Muscle layer of colon (tissue), 2 donors: ENCODE results near the gene FDPS.

ENCODE experiments used
- H3K27ac ChIP-seq: one replicate; pipeline ENCODE4 v1.7.0; 2013; ENCODE audit warnings: low read depth, mild to moderate bottlenecking, low read length, moderate library complexity
- H3K27me3 ChIP-seq, 2 donors: one replicate each; pipeline ENCODE4 v1.7.0; 2013; ENCODE audit warnings: low read length in 2 of 2, mild to moderate bottlenecking in 2 of 2; ENCODE audit not compliant: insufficient read depth in 2 of 2, control insufficient read depth in 1 of 2
- H3K36me3 ChIP-seq: one replicate; pipeline ENCODE4 v1.7.0; 2013; ENCODE audit warnings: mild to moderate bottlenecking, low read length; ENCODE audit not compliant: insufficient read depth
- H3K4me1 ChIP-seq: one replicate; pipeline ENCODE4 v1.7.0; 2013; ENCODE audit warnings: mild to moderate bottlenecking, low read length; ENCODE audit not compliant: insufficient read depth
- H3K4me3 ChIP-seq, 2 donors: one replicate each; pipeline ENCODE4 v1.7.0; 2013; ENCODE audit warnings: low read length in 2 of 2, low read depth in 1 of 2, mild to moderate bottlenecking in 1 of 2, moderate library complexity in 1 of 2
- H3K9ac ChIP-seq: one replicate; pipeline ENCODE4 v1.7.0; 2013; ENCODE audit warnings: low read length
- H3K9me3 ChIP-seq: one replicate; pipeline ENCODE4 v1.7.0; 2013; ENCODE audit warnings: mild to moderate bottlenecking, low read length
- donor health status: abdominal sarcoma.
- donor health status: Adenocarcinoma of cecum.

Gene FDPS

DNA sequence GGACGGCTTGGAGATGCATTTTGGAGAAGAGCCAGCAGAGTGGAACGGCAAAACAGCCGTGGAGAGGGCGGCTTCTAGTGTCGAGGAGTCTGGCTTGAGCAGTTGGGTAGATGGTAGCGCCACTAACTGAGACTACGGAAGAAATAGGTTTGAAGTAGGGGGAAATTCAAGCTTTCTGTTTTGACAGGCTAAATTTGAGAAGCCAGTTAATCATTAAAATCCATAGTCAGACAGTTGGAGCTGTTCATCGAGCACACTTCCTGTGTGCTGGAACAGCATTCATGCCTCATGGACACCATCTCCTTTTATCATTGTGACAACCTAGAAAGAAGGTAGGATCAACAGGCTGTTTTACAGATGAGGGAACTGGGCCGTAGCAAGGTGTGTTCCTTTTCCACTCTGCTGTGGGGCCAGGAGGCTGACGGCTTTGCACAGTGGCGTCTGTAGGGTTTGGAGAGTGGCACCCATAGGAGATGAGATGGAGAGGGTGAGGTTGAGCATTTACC is 4.1 kb upstream of the FDPS start:
- Histone ChIP-seq H3K9me3 (no peaks in the 10 kb centered on the region), H3K27me3 (no peaks in the 10 kb centered on the region), H3K9ac (no peak overlapping the region), H3K27ac (no peak overlapping the region), H3K4me3 (no peak overlapping the region), H3K4me1 (peaks cover 6% of the 10 kb centered on the region), H3K36me3 (no peaks in the 10 kb centered on the region)

DNA sequence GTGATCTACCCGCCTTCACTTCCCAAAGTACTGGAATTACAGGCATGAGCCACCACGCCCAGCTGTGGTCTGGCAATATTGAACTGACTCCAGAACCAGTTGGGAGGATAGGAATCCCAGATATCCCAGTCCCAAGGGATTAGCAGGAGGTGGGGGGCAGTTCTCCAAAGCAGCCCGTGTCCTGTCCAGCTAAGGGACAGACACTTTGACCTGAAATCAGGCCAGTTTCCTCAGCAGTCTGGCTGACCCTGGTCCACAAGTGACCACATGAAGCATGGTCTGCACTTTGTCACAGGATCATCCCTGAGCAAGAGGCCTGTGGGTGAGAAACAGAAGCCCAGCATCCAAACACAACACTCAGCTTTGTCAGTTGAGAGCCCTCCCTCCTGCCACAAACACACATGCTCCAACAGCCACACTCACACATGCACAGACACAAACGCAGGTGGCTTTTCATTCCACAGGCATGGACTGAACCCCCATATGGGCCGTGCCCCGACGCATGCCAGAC is 2.7 kb upstream of the FDPS start:
- Histone ChIP-seq H3K4me3 (no peak overlapping the region), H3K36me3 (no peaks in the 10 kb centered on the region), H3K9me3 (no peaks in the 10 kb centered on the region), H3K4me1 (peaks cover 14% of the 10 kb centered on the region), H3K27ac (no peak overlapping the region), H3K27me3 (no peaks in the 10 kb centered on the region), H3K9ac (no peak overlapping the region)

DNA sequence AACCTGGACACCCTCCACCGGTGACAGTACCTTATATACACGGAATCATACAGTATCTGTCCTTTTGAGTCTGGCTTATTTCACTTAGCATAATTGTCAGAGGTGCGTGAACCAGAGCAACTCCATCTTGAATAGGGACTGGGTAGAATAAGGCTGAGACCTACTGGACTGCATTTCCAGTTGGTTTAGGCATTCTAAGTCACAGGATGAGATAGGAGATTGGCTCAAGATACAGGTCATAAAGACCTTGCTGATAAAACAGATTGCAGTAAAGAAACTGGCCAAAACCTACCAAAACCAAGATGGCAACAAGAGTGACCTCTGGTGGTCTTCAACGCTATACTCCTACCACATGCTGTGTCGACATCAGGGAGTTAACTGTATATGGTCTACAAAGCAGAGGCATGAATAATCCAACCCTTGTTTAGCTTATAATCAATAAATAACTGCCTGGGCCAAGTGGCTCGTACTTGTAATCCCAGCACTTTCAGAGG is 1.4 kb upstream of the FDPS start:
- Histone ChIP-seq H3K27me3 (no peaks in the 10 kb centered on the region), H3K27ac (no peak overlapping the region), H3K4me1 (peaks cover 14% of the 10 kb centered on the region)

DNA sequence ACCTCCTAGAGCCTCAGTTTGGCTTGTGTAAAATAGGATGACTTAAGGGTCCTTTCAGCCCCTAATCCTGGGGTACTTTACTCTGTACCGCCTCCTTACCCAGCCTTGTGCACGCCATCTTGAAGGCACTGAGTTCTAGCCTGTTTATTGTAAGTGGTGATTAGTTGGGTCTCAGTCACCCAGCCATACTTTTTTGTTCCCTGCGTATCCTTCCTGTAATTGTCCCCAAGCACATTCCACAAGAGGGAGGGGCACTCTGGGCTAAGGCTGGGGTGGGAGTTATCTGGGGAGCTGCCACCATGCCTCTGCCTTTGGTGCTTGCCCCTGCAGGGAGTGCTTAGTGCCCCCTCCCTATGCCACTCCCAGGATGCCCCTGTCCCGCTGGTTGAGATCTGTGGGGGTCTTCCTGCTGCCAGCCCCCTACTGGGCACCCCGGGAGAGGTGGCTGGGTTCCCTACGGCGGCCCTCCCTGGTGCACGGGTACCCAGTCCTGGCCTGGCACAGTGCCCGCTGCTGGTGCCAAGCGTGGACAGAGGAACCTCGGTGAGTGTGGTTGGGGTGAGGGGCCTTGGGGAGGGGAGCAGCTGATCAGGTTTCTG is 856 bp downstream of the FDPS start:
- Histone ChIP-seq H3K9ac (peak overlapping the region; percentile 99), H3K9me3 (no peaks in the 10 kb centered on the region), H3K4me3 (peak overlapping the region; percentile 51 to 83), H3K4me1 (peaks cover 14% of the 10 kb centered on the region), H3K36me3 (no peaks in the 10 kb centered on the region), H3K27ac (peak overlapping the region; percentile 62), H3K27me3 (no peaks in the 10 kb centered on the region)

More for the DNA sequence above, 1.4 kb upstream of the FDPS start:
- Histone ChIP-seq H3K9me3 (no peaks in the 10 kb centered on the region), H3K36me3 (no peaks in the 10 kb centered on the region), H3K4me3 (no peak overlapping the region), H3K9ac (no peak overlapping the region)

DNA sequence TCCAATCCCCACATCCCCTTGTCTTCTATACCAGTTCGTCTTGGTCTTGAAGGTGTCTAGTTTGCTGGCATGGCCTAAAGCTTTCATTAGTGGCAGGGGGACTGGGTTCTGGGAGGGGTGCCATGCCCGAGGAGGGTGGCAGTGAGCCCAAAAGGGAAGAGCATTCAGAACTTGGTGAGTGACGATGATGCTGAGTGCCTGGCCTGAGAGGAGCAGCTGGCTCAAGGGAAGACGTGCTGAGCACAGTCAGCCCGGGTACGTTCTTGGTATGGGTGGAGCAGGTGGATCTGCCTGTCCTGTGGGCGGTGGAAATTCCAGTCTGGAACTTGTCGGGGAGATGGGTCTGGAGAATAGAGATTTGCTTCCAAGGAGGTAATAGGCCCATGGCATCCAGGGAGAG is 4.6 kb downstream of the FDPS start:
- Histone ChIP-seq H3K9me3 (no peaks in the 10 kb centered on the region), H3K27ac (no peak overlapping the region), H3K36me3 (peaks cover 4% of the 10 kb centered on the region), H3K9ac (no peak overlapping the region), H3K4me3 (no peak overlapping the region), H3K27me3 (no peaks in the 10 kb centered on the region), H3K4me1 (peaks cover 14% of the 10 kb centered on the region)

DNA sequence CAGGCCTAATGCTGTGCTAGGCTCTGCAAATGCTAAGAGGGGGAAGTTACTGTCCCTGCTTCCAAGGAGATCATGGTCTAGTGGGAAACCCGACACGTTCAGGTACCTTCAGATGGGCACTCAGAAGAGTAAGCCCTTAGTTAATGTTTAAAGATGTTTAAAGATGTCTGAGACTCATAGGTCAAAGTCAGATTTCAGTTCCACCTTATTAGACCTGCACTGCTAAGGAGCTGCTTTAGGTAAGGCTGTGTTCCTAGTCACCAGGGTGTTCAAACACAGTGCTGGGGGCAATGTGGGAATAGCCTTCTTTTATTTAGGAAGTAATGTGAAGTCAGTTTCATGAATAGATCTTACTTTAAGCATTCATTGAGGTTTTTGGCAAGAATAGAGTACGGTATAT is 8.3 kb downstream of the FDPS start:
- no peak overlapping the region for H3K27ac ChIP-seq
- no peak overlapping the region for H3K4me3 ChIP-seq
- no peaks in the 10 kb centered on the region for H3K27me3 ChIP-seq
- H3K4me1 ChIP-seq = peaks cover 7% of the 10 kb centered on the region
- no peak overlapping the region for H3K9ac ChIP-seq
- no peaks in the 10 kb centered on the region for H3K9me3 ChIP-seq
- peaks cover 9% of the 10 kb centered on the region for H3K36me3 ChIP-seq

DNA sequence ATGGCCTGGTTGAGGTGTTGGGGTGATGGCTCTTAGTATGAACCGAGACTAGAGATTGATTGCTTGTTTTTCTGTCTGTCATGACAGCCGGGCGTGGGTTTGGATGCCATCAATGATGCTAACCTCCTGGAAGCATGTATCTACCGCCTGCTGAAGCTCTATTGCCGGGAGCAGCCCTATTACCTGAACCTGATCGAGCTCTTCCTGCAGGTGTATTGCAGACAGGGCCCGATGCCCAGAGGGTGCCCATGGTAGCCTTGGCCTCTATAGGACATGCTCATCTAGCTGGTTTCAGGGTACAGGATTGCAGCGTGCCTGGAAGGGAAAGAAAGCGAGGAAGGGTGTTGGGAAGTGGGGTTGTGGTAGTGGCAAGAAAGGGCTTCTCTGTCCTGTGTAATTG is 9.4 kb downstream of the FDPS start:
- no peak overlapping the region for H3K9ac ChIP-seq
- H3K36me3 ChIP-seq = peaks cover 9% of the 10 kb centered on the region
- no peaks in the 10 kb centered on the region for H3K27me3 ChIP-seq
- peaks cover 11% of the 10 kb centered on the region for H3K4me1 ChIP-seq
- H3K9me3 ChIP-seq = no peaks in the 10 kb centered on the region
- H3K27ac ChIP-seq = no peak overlapping the region
- no peak overlapping the region for H3K4me3 ChIP-seq

DNA sequence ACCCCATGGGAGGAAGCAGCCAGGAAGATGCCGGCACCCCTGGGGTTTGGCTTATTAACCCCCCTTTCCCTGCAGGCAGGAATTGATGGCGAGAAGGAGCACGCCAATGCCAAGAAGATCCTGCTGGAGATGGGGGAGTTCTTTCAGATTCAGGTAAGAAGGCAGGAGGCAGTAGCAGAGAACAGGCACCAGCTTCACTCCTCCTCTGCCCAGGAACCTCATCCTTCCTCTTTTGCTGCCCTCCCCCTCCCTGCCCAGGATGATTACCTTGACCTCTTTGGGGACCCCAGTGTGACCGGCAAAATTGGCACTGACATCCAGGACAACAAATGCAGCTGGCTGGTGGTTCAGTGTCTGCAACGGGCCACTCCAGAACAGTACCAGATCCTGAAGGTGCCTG is 10.9 kb downstream of the FDPS start:
- no peaks in the 10 kb centered on the region for H3K9me3 ChIP-seq
- no peaks in the 10 kb centered on the region for H3K27me3 ChIP-seq
- no peak overlapping the region for H3K27ac ChIP-seq
- no peak overlapping the region for H3K9ac ChIP-seq
- H3K4me1 ChIP-seq = peaks cover 11% of the 10 kb centered on the region
- no peak overlapping the region for H3K4me3 ChIP-seq
- peaks cover 9% of the 10 kb centered on the region for H3K36me3 ChIP-seq

DNA sequence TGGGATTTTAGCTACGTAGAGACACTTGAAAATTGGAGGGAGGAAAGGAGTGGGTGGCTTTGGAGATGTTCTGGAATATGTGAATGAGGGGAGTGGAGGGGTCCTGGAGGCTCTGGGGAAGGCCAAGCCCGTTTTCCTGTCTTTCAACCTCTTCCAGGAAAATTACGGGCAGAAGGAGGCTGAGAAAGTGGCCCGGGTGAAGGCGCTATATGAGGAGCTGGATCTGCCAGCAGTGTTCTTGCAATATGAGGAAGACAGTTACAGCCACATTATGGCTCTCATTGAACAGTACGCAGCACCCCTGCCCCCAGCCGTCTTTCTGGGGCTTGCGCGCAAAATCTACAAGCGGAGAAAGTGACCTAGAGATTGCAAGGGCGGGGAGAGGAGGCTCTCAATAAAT is 11.6 kb downstream of the FDPS start:
- H3K4me3 ChIP-seq = peak overlapping the region; percentile 83 to 95
- H3K27ac ChIP-seq = peak overlapping the region; percentile 98
- no peaks in the 10 kb centered on the region for H3K9me3 ChIP-seq
- H3K4me1 ChIP-seq = peaks cover 13% of the 10 kb centered on the region
- H3K27me3 ChIP-seq = no peaks in the 10 kb centered on the region
- no peak overlapping the region for H3K9ac ChIP-seq
- peaks cover 9% of the 10 kb centered on the region for H3K36me3 ChIP-seq

DNA sequence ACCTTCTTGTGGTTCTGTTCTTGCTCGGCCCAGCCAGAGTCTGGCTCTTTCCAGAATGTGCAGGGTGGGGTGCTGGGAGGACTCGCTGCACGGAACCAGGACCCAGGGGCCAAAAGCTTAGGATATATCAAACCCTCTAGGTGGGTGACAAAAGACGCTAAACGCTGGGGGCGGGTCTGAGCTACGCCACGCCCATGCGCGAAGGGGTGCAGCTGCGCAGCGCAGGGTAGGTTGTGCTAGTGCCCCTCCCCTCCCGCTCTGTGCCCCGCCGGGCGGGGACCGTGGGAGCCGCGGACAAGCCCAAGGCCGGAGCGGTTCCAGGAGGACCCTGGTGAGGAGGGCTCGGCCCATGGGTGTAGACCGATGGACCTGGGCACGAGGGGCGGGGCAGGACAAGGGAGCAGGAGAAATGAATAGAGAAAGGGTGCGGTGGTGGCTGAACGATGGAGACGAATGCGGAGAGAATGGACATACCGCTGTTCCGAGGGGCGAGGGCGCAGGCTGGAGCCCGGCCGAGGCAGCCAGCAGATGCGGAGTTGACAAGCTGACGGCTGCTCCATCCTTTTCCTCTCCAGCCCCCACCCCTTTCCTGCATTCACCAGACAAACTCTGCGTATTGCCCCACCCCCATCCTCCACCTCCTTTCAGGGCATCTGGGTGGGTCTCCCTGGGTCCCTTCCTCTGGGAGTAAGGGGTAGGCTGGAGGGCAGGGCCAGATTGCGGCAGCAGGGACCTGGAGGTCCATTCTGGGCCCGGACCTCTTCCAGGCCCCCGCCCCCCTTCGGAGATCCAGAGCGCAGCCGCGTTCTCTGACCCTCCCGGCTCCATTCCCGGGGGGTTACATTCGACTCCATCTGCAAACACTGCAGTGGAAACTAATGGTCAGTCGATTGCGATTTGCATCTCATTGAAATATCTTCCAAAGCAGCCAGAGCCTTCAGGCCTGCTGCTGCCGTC is 12.3 kb downstream of the FDPS start, which contains the start of gene RUSC1:
TSS of gene RUSC1 (plus strand) at position 234 of the 957 bp plus-strand sequence. CDS start 880 bp downstream, outside the sequence.
- Histone ChIP-seq H3K36me3 (peaks cover 9% of the 10 kb centered on the region), H3K27ac (peak within 1 kb of the TSS; percentile 98), H3K9me3 (no peaks in the 10 kb centered on the region), H3K27me3 (no peaks in the 10 kb centered on the region), H3K4me1 (peaks cover 20% of the 10 kb centered on the region), H3K9ac (peak within 1 kb of the TSS; percentile 39), H3K4me3 (peak within 1 kb of the TSS; percentile 83 to 95)
